ENCODE results near the gene G6PC1. TPM values are rescaled to one million over a fixed set of nuclear protein-coding genes. Genes with fewer than 3 reads are reported as not detected.

The G6PC1 gene
- not detected in 2 replicates for polyA plus RNA-seq

DNA sequence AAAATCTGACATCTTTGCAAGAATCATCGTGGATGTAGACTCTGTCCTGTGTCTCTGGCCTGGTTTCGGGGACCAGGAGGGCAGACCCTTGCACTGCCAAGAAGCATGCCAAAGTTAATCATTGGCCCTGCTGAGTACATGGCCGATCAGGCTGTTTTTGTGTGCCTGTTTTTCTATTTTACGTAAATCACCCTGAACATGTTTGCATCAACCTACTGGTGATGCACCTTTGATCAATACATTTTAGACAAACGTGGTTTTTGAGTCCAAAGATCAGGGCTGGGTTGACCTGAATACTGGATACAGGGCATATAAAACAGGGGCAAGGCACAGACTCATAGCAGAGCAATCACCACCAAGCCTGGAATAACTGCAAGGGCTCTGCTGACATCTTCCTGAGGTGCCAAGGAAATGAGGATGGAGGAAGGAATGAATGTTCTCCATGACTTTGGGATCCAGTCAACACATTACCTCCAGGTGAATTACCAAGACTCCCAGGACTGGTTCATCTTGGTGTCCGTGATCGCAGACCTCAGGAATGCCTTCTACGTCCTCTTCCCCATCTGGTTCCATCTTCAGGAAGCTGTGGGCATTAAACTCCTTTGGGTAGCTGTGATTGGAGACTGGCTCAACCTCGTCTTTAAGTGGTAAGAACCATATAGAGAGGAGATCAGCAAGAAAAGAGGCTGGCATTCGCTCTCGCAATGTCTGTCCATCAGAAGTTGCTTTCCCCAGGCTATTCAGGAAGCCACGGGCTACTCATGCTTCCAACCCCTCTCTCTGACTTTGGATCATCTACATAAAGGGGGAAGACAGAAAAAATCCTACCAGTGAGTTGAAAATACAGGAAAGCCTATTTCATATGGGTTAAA is at the start of gene G6PC1:
Gene G6PC1 (plus strand): TSS at position 340 of the 872 bp plus-strand sequence. CDS start 78 bp downstream, at position 418.

DNA sequence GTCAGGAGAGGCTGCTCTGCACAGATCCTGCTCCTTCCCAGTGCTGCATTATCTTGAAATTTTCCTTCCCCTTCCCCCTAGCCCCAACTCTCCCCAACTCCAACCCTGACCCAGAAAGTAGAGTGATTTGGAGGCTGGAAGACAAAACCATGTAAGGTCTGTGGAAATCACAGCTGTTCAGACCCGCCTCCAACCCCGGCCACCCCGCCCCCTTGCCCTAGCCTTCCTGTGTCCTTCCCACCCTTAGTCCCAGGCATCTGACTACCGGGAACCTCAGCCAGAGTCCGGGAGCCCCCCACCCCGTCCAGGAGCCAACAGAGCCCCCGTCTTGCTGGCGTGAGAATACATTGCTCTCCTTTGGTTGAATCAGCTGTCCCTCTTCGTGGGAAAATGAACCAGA is 49.6 kb upstream of the G6PC1 start, which contains the start of gene AOC3:
Gene AOC3 (plus strand): TSS at position 246 of the 400 bp plus-strand sequence. CDS start 145 bp downstream, at position 391.

Other genes starting within 250 kb of the G6PC1 start
- 15.4 and 23.9 TPM in 2 replicates for gene TUBG2, start 241.5 kb upstream of the G6PC1 start, polyA plus RNA-seq
- gene PLEKHH3, start 223.8 kb upstream of the G6PC1 start, polyA plus RNA-seq, result 0.40 TPM in 1 of 2 replicates, not detected in the other
- gene CCR10, start 219.0 kb upstream of the G6PC1 start, polyA plus RNA-seq, result 0.48 TPM in 1 of 2 replicates, not detected in the other
- 6.8 and 11.4 TPM in 2 replicates for gene CNTNAP1, start 218.3 kb upstream of the G6PC1 start, polyA plus RNA-seq
- gene EZH1, start 155.8 kb upstream of the G6PC1 start, polyA plus RNA-seq, result 49.6 and 72.0 TPM in 2 replicates
- 0.64 TPM in 1 of 2 replicates, not detected in the other for gene RAMP2, start 139.6 kb upstream of the G6PC1 start, polyA plus RNA-seq
- 55.2 and 81.1 TPM in 2 replicates for gene VPS25, start 127.3 kb upstream of the G6PC1 start, polyA plus RNA-seq
- gene WNK4, start 120.2 kb upstream of the G6PC1 start, polyA plus RNA-seq, result 0.20 TPM in 2 replicates
- 578 and 642 TPM in 2 replicates for gene COA3, start 102.1 kb upstream of the G6PC1 start, polyA plus RNA-seq
- 2.1 and 4.4 TPM in 2 replicates for gene CNTD1, start 101.9 kb upstream of the G6PC1 start, polyA plus RNA-seq
- 42.3 and 53.5 TPM in 2 replicates for gene BECN1, start 76.5 kb upstream of the G6PC1 start, polyA plus RNA-seq
- gene PSME3, start 67.4 kb upstream of the G6PC1 start, polyA plus RNA-seq, result 28.4 and 38.3 TPM in 2 replicates
- gene AOC2, start 56.2 kb upstream of the G6PC1 start, polyA plus RNA-seq, result 0.22 TPM in 1 of 2 replicates, not detected in the other
- gene AOC3, start 49.6 kb upstream of the G6PC1 start, polyA plus RNA-seq, result not detected in 2 replicates
- 51.6 and 63.8 TPM in 2 replicates for gene AARSD1, start 63.7 kb downstream of the G6PC1 start, polyA plus RNA-seq
- 0.23 TPM in 1 of 2 replicates, not detected in the other for gene PTGES3L, start 79.3 kb downstream of the G6PC1 start, polyA plus RNA-seq
- gene RUNDC1, start 79.8 kb downstream of the G6PC1 start, polyA plus RNA-seq, result 13.3 and 14.2 TPM in 2 replicates
- gene RPL27, start 97.6 kb downstream of the G6PC1 start, polyA plus RNA-seq, result 857 and 976 TPM in 2 replicates
- gene IFI35, start 106.0 kb downstream of the G6PC1 start, polyA plus RNA-seq, result not detected in 2 replicates
- gene VAT1, start 121.6 kb downstream of the G6PC1 start, polyA plus RNA-seq, result 5.5 and 6.8 TPM in 2 replicates
- gene RND2, start 124.4 kb downstream of the G6PC1 start, polyA plus RNA-seq, result 3.3 and 5.0 TPM in 2 replicates
- 4.7 and 6.9 TPM in 2 replicates for gene BRCA1, start 224.6 kb downstream of the G6PC1 start, polyA plus RNA-seq

All from Purkinje cell (primary cell).